NCI-H2196 (cell line): ENCODE data around the gene PLA2G4F.

ENCODE experiments used
- DNase-seq: peaks from one replicate; lab custom pipeline; 2025; ENCODE audit not compliant: unreplicated experiment; lab: John Stamatoyannopoulos, UW

The PLA2G4F gene, protein sequence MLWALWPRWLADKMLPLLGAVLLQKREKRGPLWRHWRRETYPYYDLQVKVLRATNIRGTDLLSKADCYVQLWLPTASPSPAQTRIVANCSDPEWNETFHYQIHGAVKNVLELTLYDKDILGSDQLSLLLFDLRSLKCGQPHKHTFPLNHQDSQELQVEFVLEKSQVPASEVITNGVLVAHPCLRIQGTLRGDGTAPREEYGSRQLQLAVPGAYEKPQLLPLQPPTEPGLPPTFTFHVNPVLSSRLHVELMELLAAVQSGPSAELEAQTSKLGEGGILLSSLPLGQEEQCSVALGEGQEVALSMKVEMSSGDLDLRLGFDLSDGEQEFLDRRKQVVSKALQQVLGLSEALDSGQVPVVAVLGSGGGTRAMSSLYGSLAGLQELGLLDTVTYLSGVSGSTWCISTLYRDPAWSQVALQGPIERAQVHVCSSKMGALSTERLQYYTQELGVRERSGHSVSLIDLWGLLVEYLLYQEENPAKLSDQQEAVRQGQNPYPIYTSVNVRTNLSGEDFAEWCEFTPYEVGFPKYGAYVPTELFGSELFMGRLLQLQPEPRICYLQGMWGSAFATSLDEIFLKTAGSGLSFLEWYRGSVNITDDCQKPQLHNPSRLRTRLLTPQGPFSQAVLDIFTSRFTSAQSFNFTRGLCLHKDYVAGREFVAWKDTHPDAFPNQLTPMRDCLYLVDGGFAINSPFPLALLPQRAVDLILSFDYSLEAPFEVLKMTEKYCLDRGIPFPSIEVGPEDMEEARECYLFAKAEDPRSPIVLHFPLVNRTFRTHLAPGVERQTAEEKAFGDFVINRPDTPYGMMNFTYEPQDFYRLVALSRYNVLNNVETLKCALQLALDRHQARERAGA

DNA sequence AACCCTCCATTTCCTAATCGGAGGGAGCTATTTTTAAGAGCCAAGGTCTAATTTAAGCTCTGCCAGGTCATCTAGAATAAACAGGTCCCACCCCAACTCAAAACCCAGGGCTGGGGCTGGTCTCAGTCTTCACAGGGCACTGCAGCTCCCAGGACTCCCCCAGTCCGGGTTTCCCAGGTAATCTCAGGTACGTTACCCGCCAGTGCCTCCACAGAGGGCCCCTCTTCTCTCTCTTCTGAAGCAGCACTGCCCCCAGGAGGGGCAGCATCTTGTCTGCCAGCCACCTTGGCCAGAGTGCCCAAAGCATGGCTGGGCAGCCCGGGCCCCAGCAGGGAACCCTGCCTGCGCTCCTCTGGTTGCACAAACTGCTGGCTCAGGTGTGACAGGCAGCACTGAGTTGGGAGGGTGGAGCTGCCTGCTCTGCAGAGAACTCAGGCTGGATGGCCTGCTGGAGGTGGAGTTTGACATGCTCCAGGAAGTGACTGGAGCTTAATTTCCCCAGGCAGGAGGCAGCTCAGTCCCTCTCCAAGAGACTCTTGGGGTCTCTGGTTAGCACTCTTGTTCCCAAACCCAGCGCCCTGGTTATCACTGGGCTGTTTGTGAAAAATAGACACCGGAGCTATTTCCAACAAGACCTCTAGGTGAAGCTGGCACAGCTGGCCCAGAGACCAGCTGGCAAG, at the start of gene PLA2G4F:
PLA2G4F (minus strand) TSS at position 394 of the 680 bp plus-strand sequence; CDS start at position 307, 87 bp downstream.
- peak; percentile 24 for DNase-seq

- no peak for DNase-seq
These were observed 47.5 kb upstream of the PLA2G4F start for GRCh38 chr15:42203891-42204290.

- no peak for DNase-seq
These were observed 46.2 kb upstream of the PLA2G4F start for GRCh38 chr15:42202653-42203052.

- DNase-seq, result no peak
These were observed 45.4 kb upstream of the PLA2G4F start for GRCh38 chr15:42201801-42202200.

DNA sequence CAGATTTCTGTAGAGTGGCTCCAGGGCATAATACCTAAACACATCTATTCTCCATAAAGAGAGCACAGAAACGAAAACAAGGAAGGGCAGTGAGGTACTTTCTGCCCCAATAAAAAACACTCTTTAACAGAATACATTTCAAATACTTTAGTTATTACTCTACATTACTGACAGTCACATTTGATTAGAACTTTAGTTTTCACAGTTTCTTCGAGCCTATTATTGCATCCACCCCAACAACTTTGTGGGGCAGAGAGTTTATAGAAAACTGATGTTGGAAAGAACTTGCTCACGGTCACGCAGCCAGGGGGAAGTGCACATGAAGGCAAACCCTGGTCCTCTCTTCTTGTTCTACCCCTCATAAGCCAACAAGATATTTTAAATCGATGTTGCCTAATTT, 42.7 kb upstream of the PLA2G4F start:
- DNase-seq, result no peak

GRCh38 chr15:42198516-42198915, 42.1 kb upstream of the PLA2G4F start:
- no peak for DNase-seq

DNA sequence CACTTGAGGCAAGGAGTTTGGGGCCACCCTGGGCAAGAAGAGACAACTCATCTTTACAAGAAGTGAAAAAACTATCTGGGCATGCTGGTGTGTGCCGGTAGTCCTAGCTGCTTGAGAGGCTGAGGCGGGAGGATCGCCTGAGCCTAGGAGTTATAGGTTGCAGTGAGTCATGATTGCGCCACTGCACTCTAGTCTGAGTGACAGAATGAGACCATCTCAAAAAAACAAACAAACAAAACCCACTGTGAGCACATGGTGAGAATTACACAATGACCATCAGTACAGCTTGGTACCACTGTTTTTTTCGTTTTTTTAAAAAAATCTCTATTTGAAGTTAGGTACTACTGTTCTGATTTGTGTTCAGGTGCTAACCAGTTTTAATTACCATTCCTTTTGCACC, 38.1 kb upstream of the PLA2G4F start:
- no peak for DNase-seq

- no peak for DNase-seq
These were observed 36.9 kb upstream of the PLA2G4F start for GRCh38 chr15:42193383-42193782.

- DNase-seq, result no peak
These were observed 35.3 kb upstream of the PLA2G4F start for GRCh38 chr15:42191610-42192346.

- DNase-seq, result no peak
These were observed 33.9 kb upstream of the PLA2G4F start for GRCh38 chr15:42190370-42190769.

DNA sequence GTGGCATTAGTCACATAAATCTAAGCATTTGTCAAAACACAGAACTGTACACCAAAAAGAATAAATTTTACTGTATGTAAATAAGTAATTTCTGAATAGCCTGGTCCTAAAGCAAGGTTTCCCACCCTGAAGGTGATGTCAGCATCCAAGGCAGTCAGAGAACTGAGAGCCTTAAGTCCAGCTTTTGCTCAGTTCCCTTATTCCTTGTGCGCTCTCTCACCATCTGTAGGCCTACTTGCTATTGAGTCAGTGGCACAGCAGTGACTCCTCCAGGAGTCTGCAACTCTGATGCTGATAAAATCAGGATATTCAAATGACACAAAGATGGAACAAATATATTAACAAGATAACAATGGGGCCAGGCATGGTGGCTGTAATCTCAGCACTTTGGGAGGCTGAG, 29.4 kb upstream of the PLA2G4F start:
- no peak for DNase-seq

GRCh38 chr15:42184736-42185135, 28.3 kb upstream of the PLA2G4F start:
- DNase-seq, result no peak

DNA sequence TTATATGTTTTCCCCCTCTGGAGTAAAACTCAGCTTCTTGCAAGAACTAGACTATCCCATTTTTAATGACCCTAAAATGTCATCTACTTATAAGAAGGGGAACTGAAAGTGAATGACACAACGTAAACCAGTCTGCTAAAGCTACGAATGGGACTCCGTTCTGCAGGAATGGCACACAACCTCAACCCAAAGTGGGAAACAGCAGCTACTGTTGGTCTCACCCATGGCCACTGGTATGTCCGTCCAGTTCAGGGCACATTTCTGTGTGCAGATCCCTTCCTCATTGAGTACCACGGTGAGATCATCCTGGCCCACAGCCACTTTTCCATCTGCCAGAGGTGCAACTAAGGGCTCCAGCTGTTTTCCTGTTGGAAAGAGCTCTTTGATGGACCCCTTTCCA, 27.9 kb upstream of the PLA2G4F start:
- no peak for DNase-seq

DNA sequence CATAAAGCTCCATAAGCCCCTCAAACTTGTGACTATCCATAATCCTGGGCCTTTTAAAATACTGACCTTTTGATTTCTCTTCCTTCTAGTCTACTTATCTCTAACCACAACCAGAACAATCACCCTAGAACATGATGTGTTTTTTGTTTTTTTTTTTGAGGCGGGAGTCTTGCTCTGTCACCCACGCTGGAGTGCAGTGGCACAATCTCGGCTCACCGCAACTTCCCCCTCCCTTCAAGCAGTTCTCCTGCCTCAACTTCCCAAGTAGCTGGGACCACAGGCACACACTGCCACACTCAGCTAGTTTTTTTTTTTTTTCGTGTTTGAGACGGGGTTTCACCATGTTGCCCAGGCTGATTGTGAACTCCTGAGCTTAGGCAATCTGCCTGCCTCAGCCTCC, 26.5 kb upstream of the PLA2G4F start:
- DNase-seq, result no peak

GRCh38 chr15:42182328-42182886, 26.0 kb upstream of the PLA2G4F start:
- DNase-seq, result no peak

DNA sequence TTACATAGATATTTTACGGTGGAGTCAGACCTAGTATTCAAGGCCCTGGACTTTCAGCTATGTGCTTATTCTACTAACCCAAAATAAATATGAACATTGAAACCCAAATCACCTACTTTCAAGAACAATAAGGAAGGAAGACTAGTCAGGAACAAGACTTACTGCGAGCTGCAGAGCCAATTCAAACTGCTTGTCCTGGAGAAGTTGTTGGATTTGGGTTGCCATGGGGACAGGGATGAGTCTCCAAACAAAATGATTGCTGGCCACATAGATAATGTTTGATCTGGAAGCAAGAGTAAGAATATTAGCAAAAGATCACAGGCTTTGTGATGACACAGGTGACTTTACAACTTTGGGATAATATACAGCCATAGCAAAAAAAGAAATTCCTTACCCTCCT, 21.6 kb upstream of the PLA2G4F start:
- no peak for DNase-seq

GRCh38 chr15:42175671-42176070, 19.2 kb upstream of the PLA2G4F start:
- no peak for DNase-seq

GRCh38 chr15:42172475-42172874, 16.0 kb upstream of the PLA2G4F start:
- no peak for DNase-seq

GRCh38 chr15:42171795-42172194, 15.4 kb upstream of the PLA2G4F start:
- DNase-seq, result no peak

DNA sequence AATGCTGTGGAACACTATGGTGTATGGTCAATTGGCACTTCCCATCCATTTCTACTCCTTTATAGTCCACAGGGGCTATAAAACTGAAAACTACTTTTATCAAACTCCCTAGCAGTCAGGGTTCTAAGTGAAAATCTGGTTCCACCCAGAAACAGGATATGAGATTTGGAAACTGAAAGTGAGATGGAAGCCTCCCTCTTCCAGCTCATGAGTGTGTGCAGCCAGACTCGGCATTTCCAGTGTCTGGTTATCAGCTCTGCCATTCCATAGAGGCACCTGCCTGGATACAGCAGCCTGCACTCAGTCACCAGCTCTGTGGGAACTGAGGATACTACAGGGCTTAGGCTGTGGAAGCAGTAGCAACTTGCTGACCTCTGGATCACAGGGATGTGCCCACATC, 14.7 kb upstream of the PLA2G4F start:
- DNase-seq, result no peak
